OCI-LY7 (cell line): ENCODE measurements around the gene TNFRSF12A. TPM values are rescaled to one million over a fixed set of nuclear protein-coding genes. Genes with fewer than 3 reads are reported as not detected.

Source experiments
- BruUV-seq: library from RNA; stranded (reverse); fragments of 400-500 nt; replicated peaks from 2 replicates; lab custom pipeline; 2021; lab: Mats Ljungman, UMichigan
- CTCF ChIA-PET: fragments of 300-600 bp; sonication (Branson Sonifier 250); formaldehyde crosslinking; loops from one replicate; lab custom pipeline; 2022; ENCODE audit warnings: antibody characterized with exemption; ENCODE audit not compliant: unreplicated experiment; lab: Charles Lee
- POLR2A ChIA-PET: fragments of 300-600 bp; sonication (Branson Sonifier 250); formaldehyde crosslinking; loops from one replicate; lab custom pipeline; 2022; ENCODE audit warnings: antibody characterized with exemption; lab: Charles Lee
- DNase-seq: peaks from one replicate; pipeline ENCODE4 v3.0.0-alpha.2; 2015; ENCODE audit warnings: low spot score
- H2AFZ ChIP-seq: fragments of 200-600 bp; sonication (generic), shearing (Covaris generic); 2 replicates; pipeline ENCODE4 v1.6.1; 2014; ENCODE audit warnings: mild to moderate bottlenecking, antibody characterized with exemption, low read length, moderate library complexity
- H3K27ac ChIP-seq: fragments of 200-600 bp; sonication (generic); 2 replicates; pipeline ENCODE4 v1.5.1; 2014; ENCODE audit warnings: mixed run types, low read depth, mild to moderate bottlenecking, moderate library complexity, low read length, inconsistent platforms; ENCODE audit not compliant: poor library complexity, severe bottlenecking
- H3K36me3 ChIP-seq: fragments of 200-600 bp; sonication (generic); 2 replicates; pipeline ENCODE4 v1.6.1; 2014; ENCODE audit warnings: mild to moderate bottlenecking, antibody characterized with exemption, low read length, moderate library complexity, mixed read lengths; ENCODE audit not compliant: insufficient read depth
- H3K4me1 ChIP-seq: fragments of 200-600 bp; sonication (generic); 2 replicates; pipeline ENCODE4 v1.5.1; 2014; ENCODE audit warnings: mild to moderate bottlenecking, low read length; ENCODE audit not compliant: insufficient read depth, poor library complexity, severe bottlenecking
- H3K4me2 ChIP-seq: fragments of 200-600 bp; sonication (generic); 2 replicates; pipeline ENCODE4 v1.6.1; 2014; ENCODE audit warnings: mild to moderate bottlenecking, low read length
- H3K4me3 ChIP-seq: fragments of 200-600 bp; sonication (generic); 2 replicates; pipeline ENCODE4 v1.5.1; 2014; ENCODE audit warnings: mild to moderate bottlenecking, low read depth, low read length; ENCODE audit not compliant: poor library complexity, severe bottlenecking
- H3K79me2 ChIP-seq: fragments of 200-600 bp; sonication (generic); 2 replicates; pipeline ENCODE4 v1.6.1; 2016; ENCODE audit warnings: low read depth, mild to moderate bottlenecking, low read length, moderate library complexity, mixed read lengths; ENCODE audit not compliant: insufficient read depth
- H3K9me2 ChIP-seq: fragments of 200-600 bp; sonication (generic); 2 replicates; pipeline ENCODE4 v1.6.1; 2016; ENCODE audit warnings: mild to moderate bottlenecking, low read length, mixed read lengths; ENCODE audit not compliant: insufficient read depth
- H3K9me3 ChIP-seq: fragments of 200-600 bp; sonication (generic); 2 replicates; pipeline ENCODE4 v1.6.1; 2014; ENCODE audit warnings: mild to moderate bottlenecking, mixed run types, low read length, mixed read lengths
- H4K20me1 ChIP-seq: fragments of 200-600 bp; sonication (generic); 2 replicates; pipeline ENCODE4 v1.6.1; 2014; ENCODE audit warnings: mild to moderate bottlenecking, antibody characterized with exemption, low read length, moderate library complexity, mixed read lengths; ENCODE audit not compliant: insufficient read depth
- EZH2phosphoT487 ChIP-seq: fragments of 200-600 bp; sonication (generic); IDR thresholded peaks from 2 replicates; pipeline ENCODE4 v1.6.1; 2018; ENCODE audit warnings: low read depth, borderline replicate concordance, mild to moderate bottlenecking, mixed run types, antibody characterized with exemption, low read length, moderate library complexity, mixed read lengths
- intact Hi-C: fragments of 100-400 bp; cut with micrococcal nuclease; formaldehyde crosslinking; loops from one replicate; pipeline ENCODE4 v1.10.0; 2022; ENCODE audit not compliant: unreplicated experiment
- total RNA-seq, 2 experiments: library from RNA; depleted of rRNA in 1 of 2; stranded (reverse); fragments of >200 nt in 1 of 2; shearing (Covaris generic) in 1 of 2; gene quantifications; 2 replicates each; pipeline ENCODE4 v1.2.3, GENCODE V29; 2014 to 2022
- TF ChIP-seq, protein P1 (sequence below): fragments of 200-600 bp; sonication (generic); conservative IDR thresholded peaks from 2 replicates; pipeline ENCODE4 v1.5.1; 2014; ENCODE audit warnings: mild to moderate bottlenecking, antibody characterized with exemption, low read length, moderate library complexity, mixed read lengths

Gene TNFRSF12A
- total RNA-seq, 2 experiments from 2014 or later, result 1.9 to 4.9 TPM

- no peak for DNase-seq
- H3K4me2 ChIP-seq, result no peak overlapping the region
- H3K9me2 ChIP-seq, result no peaks in the 10 kb centered on the region
- no TSS peak for BruUV-seq
- H2AFZ ChIP-seq, result no peak overlapping the region
- H3K79me2 ChIP-seq, result no peaks in the 10 kb centered on the region
- no peaks in the 10 kb centered on the region for H4K20me1 ChIP-seq
- H3K4me3 ChIP-seq, result no peak overlapping the region
- ChIA-PET CTCF (no interaction called here), POLR2A (no interaction called here)
- no peaks in the 10 kb centered on the region for H3K9me3 ChIP-seq
- TF ChIP-seq, protein P1, sequence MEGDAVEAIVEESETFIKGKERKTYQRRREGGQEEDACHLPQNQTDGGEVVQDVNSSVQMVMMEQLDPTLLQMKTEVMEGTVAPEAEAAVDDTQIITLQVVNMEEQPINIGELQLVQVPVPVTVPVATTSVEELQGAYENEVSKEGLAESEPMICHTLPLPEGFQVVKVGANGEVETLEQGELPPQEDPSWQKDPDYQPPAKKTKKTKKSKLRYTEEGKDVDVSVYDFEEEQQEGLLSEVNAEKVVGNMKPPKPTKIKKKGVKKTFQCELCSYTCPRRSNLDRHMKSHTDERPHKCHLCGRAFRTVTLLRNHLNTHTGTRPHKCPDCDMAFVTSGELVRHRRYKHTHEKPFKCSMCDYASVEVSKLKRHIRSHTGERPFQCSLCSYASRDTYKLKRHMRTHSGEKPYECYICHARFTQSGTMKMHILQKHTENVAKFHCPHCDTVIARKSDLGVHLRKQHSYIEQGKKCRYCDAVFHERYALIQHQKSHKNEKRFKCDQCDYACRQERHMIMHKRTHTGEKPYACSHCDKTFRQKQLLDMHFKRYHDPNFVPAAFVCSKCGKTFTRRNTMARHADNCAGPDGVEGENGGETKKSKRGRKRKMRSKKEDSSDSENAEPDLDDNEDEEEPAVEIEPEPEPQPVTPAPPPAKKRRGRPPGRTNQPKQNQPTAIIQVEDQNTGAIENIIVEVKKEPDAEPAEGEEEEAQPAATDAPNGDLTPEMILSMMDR, result no peak
- no peak for TF ChIP-seq EZH2phosphoT487
- H3K4me1 ChIP-seq, result peaks cover 32% of the 10 kb centered on the region
- no peak overlapping the region for H3K27ac ChIP-seq
- H3K36me3 ChIP-seq, result no peaks in the 10 kb centered on the region
- intact Hi-C loops, result no loop called here
Measured at GRCh38 chr16:2985893-2986355, 34.2 kb upstream of the TNFRSF12A start.

DNA sequence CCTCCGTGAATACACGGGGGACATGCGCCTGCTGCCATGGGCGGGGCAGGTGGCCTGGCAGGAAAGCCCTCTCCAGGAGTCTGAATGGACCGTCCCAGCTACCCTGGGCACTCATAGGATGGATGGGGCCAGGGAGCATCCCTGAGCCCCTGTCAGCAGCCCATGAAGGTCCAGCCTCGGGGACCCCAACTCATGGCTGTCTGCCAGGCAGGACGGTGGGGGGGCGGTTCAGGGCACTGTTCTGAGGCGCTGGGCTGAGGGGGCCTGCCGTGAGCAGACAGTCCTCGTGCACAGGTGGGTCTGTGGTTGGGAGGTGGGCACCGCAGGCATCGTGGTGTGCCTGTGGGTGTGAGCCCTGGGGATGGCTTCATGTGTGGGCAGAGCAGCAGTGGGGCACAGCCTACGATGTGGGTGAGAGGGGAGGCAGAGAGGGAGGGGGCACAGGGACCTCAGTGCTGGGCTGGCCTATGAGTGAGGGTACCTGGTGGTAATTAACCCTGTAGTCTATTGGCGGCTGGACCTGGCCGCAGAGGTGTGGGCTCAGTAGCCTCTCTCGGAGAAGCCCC is 33.5 kb upstream of the TNFRSF12A start:
- no peak for DNase-seq
- TF ChIP-seq, protein P1, result no peak
- no peak for TF ChIP-seq EZH2phosphoT487
- Histone ChIP-seq H3K36me3 (no peaks in the 10 kb centered on the region), H3K9me3 (no peaks in the 10 kb centered on the region), H3K79me2 (no peaks in the 10 kb centered on the region), H4K20me1 (no peaks in the 10 kb centered on the region), H3K4me2 (no peak overlapping the region), H3K9me2 (no peaks in the 10 kb centered on the region), H3K4me3 (no peak overlapping the region), H2AFZ (no peak overlapping the region), H3K4me1 (peaks cover 24% of the 10 kb centered on the region), H3K27ac (no peak overlapping the region)
- CTCF ChIA-PET, result no interaction called here
- no TSS peak for BruUV-seq
- POLR2A ChIA-PET, result no interaction called here
- intact Hi-C loops, result no loop called here

DNA sequence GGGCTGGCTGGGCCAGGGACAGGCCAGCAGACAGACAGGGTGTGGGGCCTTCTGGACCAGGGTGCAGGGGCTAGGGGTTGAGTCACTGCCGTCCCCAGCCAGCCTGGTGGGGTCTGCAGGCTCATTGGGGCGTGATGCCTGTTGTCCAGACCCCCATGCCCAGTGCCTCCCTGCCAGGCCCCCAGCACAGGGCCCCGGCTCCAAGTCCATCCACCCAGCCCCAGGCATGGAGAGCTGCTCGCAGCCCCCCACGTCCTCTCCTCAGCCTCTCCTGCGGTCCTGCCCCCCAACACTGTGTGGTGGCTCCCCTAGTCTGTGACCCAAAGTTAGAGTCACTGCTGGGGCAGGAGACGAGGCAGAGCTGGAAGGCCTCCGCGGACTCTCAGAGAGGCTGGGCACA is 32.9 kb upstream of the TNFRSF12A start:
- no TSS peak for BruUV-seq
- no peak for DNase-seq
- no peak overlapping the region for H3K4me3 ChIP-seq
- no peaks in the 10 kb centered on the region for H3K9me3 ChIP-seq
- no peaks in the 10 kb centered on the region for H3K36me3 ChIP-seq
- intact Hi-C loops, result no loop called here
- no peak overlapping the region for H2AFZ ChIP-seq
- no peak for TF ChIP-seq EZH2phosphoT487
- TF ChIP-seq, protein P1, result no peak
- H4K20me1 ChIP-seq, result no peaks in the 10 kb centered on the region
- H3K9me2 ChIP-seq, result no peaks in the 10 kb centered on the region
- peaks cover 19% of the 10 kb centered on the region for H3K4me1 ChIP-seq
- ChIA-PET POLR2A (no interaction called here), CTCF (no interaction called here)
- no peaks in the 10 kb centered on the region for H3K79me2 ChIP-seq
- no peak overlapping the region for H3K27ac ChIP-seq
- H3K4me2 ChIP-seq, result no peak overlapping the region
